ENCODE data around the gene RGS7.

DNA sequence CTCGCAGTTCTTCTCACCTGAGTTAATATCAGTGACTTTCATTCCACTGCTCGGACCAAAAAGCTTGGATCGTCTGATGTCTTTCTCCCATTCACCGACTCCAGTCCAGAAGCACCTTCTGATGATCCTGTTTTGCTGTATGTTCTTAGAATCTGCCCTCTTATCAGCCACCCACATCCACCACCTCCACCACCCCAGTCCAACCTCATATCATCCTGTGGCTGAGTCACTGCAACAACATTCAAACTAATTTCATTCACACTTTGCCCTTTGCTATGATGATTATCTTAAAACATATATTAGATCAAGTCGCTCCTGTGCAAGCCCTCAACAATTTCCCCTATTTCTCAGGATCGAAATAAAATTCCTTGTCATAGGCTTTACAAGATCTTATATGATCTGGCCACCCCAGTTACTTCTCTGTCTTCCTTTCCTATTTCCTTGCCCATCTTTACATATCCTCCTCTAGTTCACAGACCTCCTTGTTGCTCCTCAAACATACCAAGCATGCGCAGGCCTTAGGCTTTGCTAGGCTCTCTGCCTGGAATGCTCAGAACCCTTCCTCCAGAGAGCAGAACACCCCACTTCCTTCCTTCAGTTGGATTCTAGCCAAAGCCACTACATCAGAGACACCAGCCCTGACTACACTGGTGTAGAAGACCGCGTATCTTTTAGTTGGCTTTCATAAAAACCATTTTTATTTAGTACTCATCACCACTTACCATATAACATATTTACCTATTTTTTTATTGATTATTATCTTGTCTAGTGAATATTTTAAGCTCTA, 409.4 kb downstream of the RGS7 start:
- TF ChIP-seq, protein P1, sequence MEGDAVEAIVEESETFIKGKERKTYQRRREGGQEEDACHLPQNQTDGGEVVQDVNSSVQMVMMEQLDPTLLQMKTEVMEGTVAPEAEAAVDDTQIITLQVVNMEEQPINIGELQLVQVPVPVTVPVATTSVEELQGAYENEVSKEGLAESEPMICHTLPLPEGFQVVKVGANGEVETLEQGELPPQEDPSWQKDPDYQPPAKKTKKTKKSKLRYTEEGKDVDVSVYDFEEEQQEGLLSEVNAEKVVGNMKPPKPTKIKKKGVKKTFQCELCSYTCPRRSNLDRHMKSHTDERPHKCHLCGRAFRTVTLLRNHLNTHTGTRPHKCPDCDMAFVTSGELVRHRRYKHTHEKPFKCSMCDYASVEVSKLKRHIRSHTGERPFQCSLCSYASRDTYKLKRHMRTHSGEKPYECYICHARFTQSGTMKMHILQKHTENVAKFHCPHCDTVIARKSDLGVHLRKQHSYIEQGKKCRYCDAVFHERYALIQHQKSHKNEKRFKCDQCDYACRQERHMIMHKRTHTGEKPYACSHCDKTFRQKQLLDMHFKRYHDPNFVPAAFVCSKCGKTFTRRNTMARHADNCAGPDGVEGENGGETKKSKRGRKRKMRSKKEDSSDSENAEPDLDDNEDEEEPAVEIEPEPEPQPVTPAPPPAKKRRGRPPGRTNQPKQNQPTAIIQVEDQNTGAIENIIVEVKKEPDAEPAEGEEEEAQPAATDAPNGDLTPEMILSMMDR (conservative IDR thresholded peaks at IDR 0.05; ENCODE audit: low read length): no peak
- no peak for TF ChIP-seq EZH2phosphoT487 (IDR thresholded peaks at IDR 0.05; ENCODE audit: borderline replicate concordance)
